Endothelial cell of umbilical vein (primary cell): Measurements from ENCODE around the gene MYRFL. TPM values are rescaled to one million over a fixed set of nuclear protein-coding genes. Genes with fewer than 3 reads are reported as not detected.
A peak's percentile ranks its signal among the peaks of the same experiment; 100 is the strongest.

ENCODE experiments used
- BruUV-seq: library from RNA; stranded (reverse); fragments of 400-500 nt; replicated peaks from 2 replicates; lab custom pipeline; 2021; lab: Mats Ljungman, UMichigan
- CTCF ChIA-PET: fragments of 300-600, 350-600 bp; sonication (Branson Sonifier 250); formaldehyde crosslinking; loops from one replicate; lab custom pipeline; 2021; ENCODE audit warnings: antibody characterized with exemption, inconsistent platforms; lab: Charles Lee
- POLR2A ChIA-PET: fragments of 300-600, 350-600 bp; sonication (Branson Sonifier 250); formaldehyde crosslinking; loops from one replicate; lab custom pipeline; 2021; ENCODE audit warnings: antibody characterized with exemption, inconsistent platforms; lab: Charles Lee
- DNase-seq: peaks from one replicate; pipeline ENCODE4 v3.0.0-alpha.2; 2011; ENCODE audit warnings: low read depth, low spot score
- FAIRE-seq: peaks from 2 replicates; lab custom pipeline; 2011; peaks lifted over from hg19 to GRCh38; lab: Jason Lieb, UNC
- H2AFZ ChIP-seq: 2 replicates; pipeline ENCODE4 v1.6.0; 2012; ENCODE audit warnings: low read depth, low read length, control low read depth, inconsistent platforms
- H3K27ac ChIP-seq: 2 replicates; pipeline ENCODE4 v1.5.1; 2011; ENCODE audit warnings: low read depth, mild to moderate bottlenecking, control low read depth, low read length, moderate library complexity; ENCODE audit not compliant: insufficient read depth
- H3K27me3 ChIP-seq, 2 experiments: 2 replicates each; pipeline versions ENCODE4 v1.6.0 to v1.6.1; 2011; ENCODE audit warnings: low read length in 2 of 2, mixed read lengths in 1 of 2; ENCODE audit not compliant: control insufficient read depth in 2 of 2, insufficient read depth in 2 of 2
- H3K36me3 ChIP-seq, 2 experiments: 2 replicates in 1 of 2; 3 replicates in 1 of 2; pipeline ENCODE4 v1.5.1; 2011; ENCODE audit warnings: low read length in 2 of 2, mild to moderate bottlenecking in 1 of 2, moderate library complexity in 1 of 2; ENCODE audit not compliant: control insufficient read depth in 2 of 2, insufficient read depth in 2 of 2; ENCODE audit errors: extremely low read depth in 1 of 2
- H3K4me1 ChIP-seq: 3 replicates; pipeline ENCODE4 v1.5.1; 2011; ENCODE audit warnings: mild to moderate bottlenecking, low read length; ENCODE audit not compliant: control insufficient read depth, insufficient read depth; ENCODE audit errors: extremely low read depth
- H3K4me2 ChIP-seq: 2 replicates; pipeline ENCODE4 v1.6.1; 2011; ENCODE audit warnings: low read length, control low read depth, mixed read lengths; ENCODE audit not compliant: insufficient read depth
- H3K4me3 ChIP-seq, 3 experiments: fragments of 200-600 bp in 1 of 3; sonication (generic), shearing (Covaris generic) in 1 of 3; replicated peaks in 1 of 3; 2 replicates each; pipeline ENCODE4 v1.5.1; 2011 to 2016; ENCODE audit warnings: control low read depth in 3 of 3, low read length in 3 of 3, mild to moderate bottlenecking in 2 of 3, inconsistent platforms in 1 of 3, low read depth in 1 of 3, moderate library complexity in 1 of 3; ENCODE audit not compliant: insufficient read depth in 1 of 3
- H3K79me2 ChIP-seq: 2 replicates; pipeline ENCODE4 v1.6.0; 2012; ENCODE audit warnings: low read length, inconsistent platforms; ENCODE audit not compliant: control insufficient read depth, insufficient read depth
- H3K9ac ChIP-seq: replicated peaks from 2 replicates; pipeline ENCODE3; 2011; ENCODE audit warnings: low read length, control low read depth; ENCODE audit not compliant: insufficient read depth; ENCODE audit errors: extremely low read depth
- H3K9me1 ChIP-seq: replicated peaks from 3 replicates; pipeline ENCODE4 v1.6.0; 2011; ENCODE audit warnings: mild to moderate bottlenecking, low read length; ENCODE audit not compliant: control insufficient read depth, insufficient read depth; ENCODE audit errors: extremely low read depth
- H3K9me3 ChIP-seq: replicated peaks from 2 replicates; pipeline ENCODE4 v1.5.1; 2012; ENCODE audit warnings: low read length, inconsistent platforms; ENCODE audit not compliant: control insufficient read depth, insufficient read depth
- H4K20me1 ChIP-seq: replicated peaks from 2 replicates; pipeline ENCODE3; 2011; ENCODE audit warnings: mild to moderate bottlenecking, low read length; ENCODE audit not compliant: control insufficient read depth, insufficient read depth; ENCODE audit errors: extremely low read depth
- EZH2 ChIP-seq: IDR thresholded peaks from 2 replicates; pipeline ENCODE4 v1.6.1; 2012; ENCODE audit warnings: borderline replicate concordance, low read depth, mild to moderate bottlenecking, moderate library complexity, low read length, inconsistent platforms; ENCODE audit not compliant: severe bottlenecking
- FOS ChIP-seq: IDR thresholded peaks from 2 replicates; pipeline ENCODE4 v1.6.1; 2011; ENCODE audit warnings: mild to moderate bottlenecking, low read length, moderate library complexity, borderline replicate concordance; ENCODE audit not compliant: insufficient read depth
- GATA2 ChIP-seq: IDR thresholded peaks from 2 replicates; pipeline ENCODE4 v1.7.0; 2011; ENCODE audit warnings: low read depth, mild to moderate bottlenecking, moderate library complexity, mixed read lengths, low read length; ENCODE audit not compliant: insufficient read length, insufficient read depth
- JUN ChIP-seq: IDR thresholded peaks from 2 replicates; pipeline ENCODE4 v1.6.1; 2011; ENCODE audit warnings: borderline replicate concordance, low read depth; ENCODE audit not compliant: insufficient read length, insufficient read depth
- MYC ChIP-seq: IDR thresholded peaks from one replicate; pipeline ENCODE4 v1.6.1; 2011; ENCODE audit warnings: mild to moderate bottlenecking, low read depth, low read length
- POLR2A ChIP-seq: IDR thresholded peaks from 2 replicates; pipeline ENCODE4 v1.6.1; 2012; ENCODE audit warnings: low read depth, mild to moderate bottlenecking, control low read depth, low read length
- POLR2AphosphoS5 ChIP-seq: IDR thresholded peaks from 2 replicates; pipeline ENCODE4 v1.6.1; 2012; ENCODE audit warnings: low read depth, mild to moderate bottlenecking, control low read depth, low read length, moderate library complexity; ENCODE audit not compliant: insufficient read depth
- dilution Hi-C: fragments of 300-500 bp; cut with MboI; formaldehyde crosslinking; loops from one replicate; pipeline ENCODE4 v1.15.0; 2019; ENCODE audit warnings: low sequenced_read_pairs; ENCODE audit not compliant: extremely low pct_ligation_motif_present
- intact Hi-C: fragments of 100-400 bp; cut with micrococcal nuclease; formaldehyde crosslinking; loops from one replicate; pipeline ENCODE4 v1.10.0; 2022
- polyA plus RNA-seq, 4 experiments: library from polyadenylated mRNA; depleted of rRNA in 3 of 4; stranded (reverse) in 3 of 4; unstranded in 1 of 4; fragments of >200 nt; gene quantifications; 2 replicates each; pipeline versions ENCODE4 v1.2.1 to v1.2.3, GENCODE V29; 2011 to 2012; ENCODE audit warnings: missing spikeins in 1 of 4
- total RNA-seq: library from RNA; stranded (reverse); gene quantifications from 2 replicates; pipeline ENCODE4 v1.2.3, GENCODE V29; 2021
- TF ChIP-seq, protein P1 (sequence below): IDR thresholded peaks from 2 replicates; pipeline ENCODE4 v1.6.1; 2011; ENCODE audit not compliant: insufficient read depth, insufficient read length
- TF ChIP-seq, protein P2 (sequence below), 2 donors: IDR thresholded peaks; 1 replicate in 1 of 2; 2 replicates in 1 of 2; pipeline ENCODE4 v1.5.1; 2011; ENCODE audit warnings: low read length in 2 of 2, mild to moderate bottlenecking in 2 of 2, moderate library complexity in 2 of 2, control low read depth in 1 of 2, inconsistent platforms in 1 of 2, low read depth in 1 of 2; ENCODE audit not compliant: insufficient read depth in 1 of 2; ENCODE audit errors: extremely low read depth in 1 of 2

Gene MYRFL
- total and polyA plus RNA-seq, 2 donors (not counting 3 experiments of a cell fraction or from before 2014, with no cell fraction given): not detected

DNA sequence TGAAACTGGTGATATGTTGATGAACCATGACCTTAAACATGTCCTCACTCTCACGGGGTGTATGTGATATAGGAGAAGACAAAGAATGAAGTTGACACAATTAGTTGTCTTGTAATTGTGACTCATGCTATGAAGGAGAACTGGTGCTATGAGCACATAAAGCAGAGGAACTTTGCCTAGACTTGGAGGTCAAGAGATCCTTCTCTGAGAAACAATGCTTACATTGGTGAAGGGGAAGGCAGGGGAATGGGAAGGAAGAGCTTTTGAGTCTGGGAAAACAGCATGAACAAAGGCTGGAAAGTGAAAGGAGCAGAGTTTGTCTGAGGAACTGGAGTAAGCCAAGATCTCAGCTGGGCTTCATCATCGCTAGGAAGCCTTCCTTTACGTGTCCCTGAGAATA is 83.2 kb downstream of the MYRFL start:
- H3K9ac ChIP-seq: peak overlapping the region; percentile 25
- POLR2A ChIA-PET: no interaction called here
- no peaks in the 10 kb centered on the region for H3K27me3 ChIP-seq
- no peaks in the 10 kb centered on the region for H3K79me2 ChIP-seq
- no TSS peak for BruUV-seq
- no peak for TF ChIP-seq POLR2A
- peak; percentile 84 for TF ChIP-seq FOS
- TF ChIP-seq, protein P1, sequence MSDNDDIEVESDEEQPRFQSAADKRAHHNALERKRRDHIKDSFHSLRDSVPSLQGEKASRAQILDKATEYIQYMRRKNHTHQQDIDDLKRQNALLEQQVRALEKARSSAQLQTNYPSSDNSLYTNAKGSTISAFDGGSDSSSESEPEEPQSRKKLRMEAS: no peak
- peak; percentile 79 for TF ChIP-seq JUN
- no peak for TF ChIP-seq POLR2AphosphoS5
- TF ChIP-seq, protein P2, sequence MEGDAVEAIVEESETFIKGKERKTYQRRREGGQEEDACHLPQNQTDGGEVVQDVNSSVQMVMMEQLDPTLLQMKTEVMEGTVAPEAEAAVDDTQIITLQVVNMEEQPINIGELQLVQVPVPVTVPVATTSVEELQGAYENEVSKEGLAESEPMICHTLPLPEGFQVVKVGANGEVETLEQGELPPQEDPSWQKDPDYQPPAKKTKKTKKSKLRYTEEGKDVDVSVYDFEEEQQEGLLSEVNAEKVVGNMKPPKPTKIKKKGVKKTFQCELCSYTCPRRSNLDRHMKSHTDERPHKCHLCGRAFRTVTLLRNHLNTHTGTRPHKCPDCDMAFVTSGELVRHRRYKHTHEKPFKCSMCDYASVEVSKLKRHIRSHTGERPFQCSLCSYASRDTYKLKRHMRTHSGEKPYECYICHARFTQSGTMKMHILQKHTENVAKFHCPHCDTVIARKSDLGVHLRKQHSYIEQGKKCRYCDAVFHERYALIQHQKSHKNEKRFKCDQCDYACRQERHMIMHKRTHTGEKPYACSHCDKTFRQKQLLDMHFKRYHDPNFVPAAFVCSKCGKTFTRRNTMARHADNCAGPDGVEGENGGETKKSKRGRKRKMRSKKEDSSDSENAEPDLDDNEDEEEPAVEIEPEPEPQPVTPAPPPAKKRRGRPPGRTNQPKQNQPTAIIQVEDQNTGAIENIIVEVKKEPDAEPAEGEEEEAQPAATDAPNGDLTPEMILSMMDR (IDR thresholded peaks at IDR 0.05; ENCODE audit: extremely low read depth in 1 of 2, insufficient read depth in 1 of 2, low read depth in 1 of 2, low read length in 2 of 2): no peak
- TF ChIP-seq MYC: no peak
- no peak for TF ChIP-seq GATA2
- no peak for TF ChIP-seq EZH2
- FAIRE-seq: peak; percentile 89
- H3K9me3 ChIP-seq: no peaks in the 10 kb centered on the region
- H3K9me1 ChIP-seq: no peaks in the 10 kb centered on the region
- H2AFZ ChIP-seq: peak overlapping the region; percentile 6
- peak overlapping the region; percentile 3 for H3K4me2 ChIP-seq
- CTCF ChIA-PET: interaction anchor here (1.1 to 1.6 kb wide), 4 partner anchors 7 to 472 kb away, joined by 3 to 10 read pairs (median 3); no protein-coding TSS in a partner anchor
- DNase-seq: peak; percentile 97
- H3K27ac ChIP-seq: peak overlapping the region; percentile 90
- no peak overlapping the region for H3K4me3 ChIP-seq
- intact Hi-C loops (no loop called here), dilution Hi-C loops (no loop called here)
- peaks cover 18% of the 10 kb centered on the region for H3K4me1 ChIP-seq
- no peaks in the 10 kb centered on the region for H4K20me1 ChIP-seq
- no peaks in the 10 kb centered on the region for H3K36me3 ChIP-seq
